ENCODE results near the gene UBE2N.
"Not testable (repeated sequence)": the region's sequence is repeated elsewhere in the genome, so short reads cannot be mapped to it uniquely, and the experiment has no call there.

The UBE2N gene

DNA sequence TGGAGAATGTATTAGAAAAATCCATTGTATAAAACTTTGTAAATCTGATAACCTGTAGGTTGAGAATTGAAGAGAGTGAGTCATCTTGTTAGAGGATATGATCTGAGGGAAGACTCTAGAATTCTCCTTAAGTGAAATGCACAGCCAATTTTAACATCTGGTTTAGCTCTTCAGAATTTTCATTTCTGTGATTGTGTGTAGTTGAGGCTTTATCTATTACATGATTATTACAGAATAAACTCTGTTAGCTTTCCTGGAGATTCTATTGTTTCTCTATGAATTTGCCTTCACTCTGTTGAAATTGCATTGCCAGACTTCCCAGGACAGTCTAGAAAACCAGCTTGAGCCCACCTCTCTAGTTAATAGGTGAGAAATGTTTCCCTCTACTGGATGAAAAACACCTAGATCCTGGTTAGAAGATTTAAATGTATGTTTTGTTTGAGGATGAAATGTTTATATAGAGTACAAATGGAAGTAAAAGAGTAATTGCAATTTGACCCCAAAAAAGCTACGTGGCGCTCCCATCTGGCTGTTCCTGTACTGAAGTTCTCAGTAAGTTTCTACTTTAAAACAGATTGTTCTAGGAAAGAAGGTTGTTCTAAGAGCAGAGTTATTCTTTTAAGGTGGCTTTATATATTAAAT lies 61.1 kb downstream of the UBE2N start:
- TF ChIP-seq, protein P1, sequence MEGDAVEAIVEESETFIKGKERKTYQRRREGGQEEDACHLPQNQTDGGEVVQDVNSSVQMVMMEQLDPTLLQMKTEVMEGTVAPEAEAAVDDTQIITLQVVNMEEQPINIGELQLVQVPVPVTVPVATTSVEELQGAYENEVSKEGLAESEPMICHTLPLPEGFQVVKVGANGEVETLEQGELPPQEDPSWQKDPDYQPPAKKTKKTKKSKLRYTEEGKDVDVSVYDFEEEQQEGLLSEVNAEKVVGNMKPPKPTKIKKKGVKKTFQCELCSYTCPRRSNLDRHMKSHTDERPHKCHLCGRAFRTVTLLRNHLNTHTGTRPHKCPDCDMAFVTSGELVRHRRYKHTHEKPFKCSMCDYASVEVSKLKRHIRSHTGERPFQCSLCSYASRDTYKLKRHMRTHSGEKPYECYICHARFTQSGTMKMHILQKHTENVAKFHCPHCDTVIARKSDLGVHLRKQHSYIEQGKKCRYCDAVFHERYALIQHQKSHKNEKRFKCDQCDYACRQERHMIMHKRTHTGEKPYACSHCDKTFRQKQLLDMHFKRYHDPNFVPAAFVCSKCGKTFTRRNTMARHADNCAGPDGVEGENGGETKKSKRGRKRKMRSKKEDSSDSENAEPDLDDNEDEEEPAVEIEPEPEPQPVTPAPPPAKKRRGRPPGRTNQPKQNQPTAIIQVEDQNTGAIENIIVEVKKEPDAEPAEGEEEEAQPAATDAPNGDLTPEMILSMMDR (IDR thresholded peaks at IDR 0.05; ENCODE audit: unreplicated experiment in 3 of 3), result peak; percentile 29 to 50 (median 40)
- Mint-ChIP-seq H3K27me3 (ENCODE audit: low read depth) (no peaks in the 10 kb centered on the region), H3K27ac (peak overlapping the region; percentile 44 to 98 (median 96)), H3K4me3 (peak overlapping the region; percentile 98 to 100 (median 100)), H3K9me3 (no peaks in the 10 kb centered on the region), H3K36me3 (ENCODE audit: low read depth) (peaks cover 14% of the 10 kb centered on the region), H3K4me1 (peaks cover 44% of the 10 kb centered on the region)

DNA sequence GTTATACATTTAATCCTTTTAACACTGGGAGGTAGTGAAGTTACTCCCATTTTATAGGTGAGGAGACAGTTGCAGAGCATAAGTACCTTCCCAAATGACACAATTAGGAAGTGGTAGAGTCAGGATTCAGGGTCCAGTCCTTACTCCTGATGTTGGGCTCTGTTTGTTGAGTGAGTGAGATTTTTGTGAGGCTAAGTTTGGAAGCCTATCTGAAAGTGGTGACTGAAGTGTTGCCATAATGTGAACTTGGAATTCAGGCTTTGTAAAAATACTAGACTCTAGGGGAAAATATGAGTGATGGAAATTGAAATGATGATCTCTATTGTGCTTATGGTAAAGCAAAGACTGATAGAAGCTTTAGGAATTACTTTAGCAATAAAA lies 61.8 kb downstream of the UBE2N start:
- TF ChIP-seq, protein P1 (IDR thresholded peaks at IDR 0.05; ENCODE audit: unreplicated experiment in 3 of 3), result no peak
- H3K27ac Mint-ChIP-seq, result peak overlapping the region; percentile 96 to 99 (median 98)
- peaks cover 8% of the 10 kb centered on the region for H3K36me3 Mint-ChIP-seq (ENCODE audit: low read depth)
- H3K9me3 Mint-ChIP-seq, result no peaks in the 10 kb centered on the region
- no peaks in the 10 kb centered on the region for H3K27me3 Mint-ChIP-seq (ENCODE audit: low read depth)
- peak overlapping the region; percentile 98 to 100 (median 100) for H3K4me3 Mint-ChIP-seq
- H3K4me1 Mint-ChIP-seq, result peaks cover 44% of the 10 kb centered on the region

DNA sequence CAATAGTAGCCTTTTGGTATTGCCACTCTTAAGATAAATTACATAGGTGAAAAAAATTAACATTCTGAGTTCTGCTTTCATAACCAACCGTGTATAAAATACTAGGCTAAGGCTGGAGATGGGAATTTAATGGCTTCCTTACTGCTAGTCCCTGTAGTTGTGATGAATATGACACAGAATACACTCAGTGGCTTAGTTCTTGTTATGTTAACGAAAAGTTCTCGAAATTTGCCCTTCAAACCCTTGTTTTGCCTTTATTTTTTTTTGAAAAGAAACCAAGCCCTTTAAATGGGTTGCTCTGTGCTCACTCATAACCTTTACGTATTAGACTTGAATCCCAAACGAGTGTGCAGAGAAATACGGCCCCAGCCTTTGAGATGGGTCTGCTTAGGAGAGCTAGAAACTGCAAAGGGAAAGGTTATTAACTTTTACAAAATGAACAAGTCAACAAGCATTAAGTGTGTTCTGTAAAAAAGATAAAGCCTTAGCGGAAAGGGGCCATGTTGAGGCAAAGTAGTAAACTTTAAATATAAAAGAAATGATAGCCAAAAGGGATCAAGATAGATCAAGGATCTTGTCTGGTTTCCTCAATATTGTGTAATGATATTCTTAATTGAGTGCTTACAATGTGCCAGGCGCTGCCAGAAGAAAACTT lies 62.3 kb downstream of the UBE2N start:
- TF ChIP-seq, protein P1 (IDR thresholded peaks at IDR 0.05; ENCODE audit: unreplicated experiment in 3 of 3), result no peak
- H3K4me1 Mint-ChIP-seq, result peaks cover 44% of the 10 kb centered on the region
- no peaks in the 10 kb centered on the region for H3K9me3 Mint-ChIP-seq
- H3K27ac Mint-ChIP-seq, result peak overlapping the region; percentile 96 to 99 (median 98)
- no peaks in the 10 kb centered on the region for H3K27me3 Mint-ChIP-seq (ENCODE audit: low read depth)
- peak overlapping the region; percentile 98 to 100 (median 100) for H3K4me3 Mint-ChIP-seq
- H3K36me3 Mint-ChIP-seq (ENCODE audit: low read depth), result peaks cover 6% of the 10 kb centered on the region

DNA sequence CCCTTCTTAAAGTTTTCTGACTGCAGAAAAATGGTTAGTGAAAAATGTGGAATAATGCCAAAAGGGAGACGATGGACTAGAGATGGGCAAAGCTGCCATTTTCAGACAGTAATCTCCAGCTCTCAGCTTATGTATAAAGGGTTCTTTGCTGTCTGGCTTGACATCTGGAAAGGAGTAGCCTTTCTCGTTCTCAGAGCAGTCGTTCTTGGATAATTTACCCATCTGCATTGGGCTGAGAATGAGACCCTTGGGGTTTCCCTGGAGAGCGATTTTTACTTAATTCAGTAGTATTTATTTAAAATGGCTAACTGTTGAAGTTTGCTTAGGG lies 62.8 kb downstream of the UBE2N start:
- peak overlapping the region; percentile 98 to 100 (median 100) for H3K4me3 Mint-ChIP-seq
- H3K27ac Mint-ChIP-seq, result peak overlapping the region; percentile 96 to 99 (median 98)
- TF ChIP-seq, protein P1 (IDR thresholded peaks at IDR 0.05; ENCODE audit: unreplicated experiment in 3 of 3), result no peak
- peaks cover 49% of the 10 kb centered on the region for H3K4me1 Mint-ChIP-seq
- H3K9me3 Mint-ChIP-seq, result no peaks in the 10 kb centered on the region
- no peaks in the 10 kb centered on the region for H3K27me3 Mint-ChIP-seq (ENCODE audit: low read depth)
- H3K36me3 Mint-ChIP-seq (ENCODE audit: low read depth), result peaks cover 6% of the 10 kb centered on the region

DNA sequence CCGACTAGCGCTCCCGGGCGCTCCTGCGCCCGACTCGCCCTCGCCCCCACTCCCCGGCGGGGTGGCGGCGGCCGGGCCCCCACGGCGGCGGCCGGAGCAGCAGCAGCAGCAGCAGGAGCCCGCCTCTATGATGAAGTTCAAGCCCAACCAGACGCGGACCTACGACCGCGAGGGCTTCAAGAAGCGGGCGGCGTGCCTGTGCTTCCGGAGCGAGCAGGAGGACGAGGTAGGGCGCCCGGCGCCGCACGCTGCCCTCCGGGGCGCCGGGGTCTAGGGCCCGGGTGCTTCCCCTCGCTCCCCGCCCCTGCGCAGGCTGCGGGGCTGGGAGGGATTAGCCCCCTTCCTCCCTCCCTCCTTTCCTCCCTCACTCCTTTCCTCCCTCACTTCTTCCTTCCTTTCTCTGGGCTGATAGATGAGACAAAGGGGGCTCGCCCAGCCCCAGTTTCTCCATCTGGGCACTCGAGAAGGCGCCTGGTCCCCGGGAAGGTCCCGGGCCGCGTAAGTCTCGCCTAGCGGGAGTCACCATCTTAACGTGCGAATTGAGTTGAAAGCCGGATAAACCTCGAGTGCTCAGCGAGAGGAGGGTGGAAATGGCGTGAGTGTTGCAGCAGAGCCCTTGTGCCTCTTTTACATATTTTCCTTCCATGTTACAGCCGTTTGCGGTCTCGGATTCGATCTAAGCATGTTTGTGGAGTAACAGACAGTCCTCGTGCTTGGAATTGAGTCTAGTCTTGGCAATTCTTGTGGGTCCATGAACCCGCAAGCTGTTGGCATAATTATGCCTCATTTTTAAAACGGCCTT lies 63.4 kb downstream of the UBE2N start:
- H3K27me3 Mint-ChIP-seq (ENCODE audit: low read depth); H3K9me3 Mint-ChIP-seq; H3K36me3 Mint-ChIP-seq (ENCODE audit: low read depth): not testable (repeated sequence)
- peak overlapping the region; percentile 96 to 99 (median 98) for H3K27ac Mint-ChIP-seq
- peak overlapping the region; percentile 98 to 100 (median 100) for H3K4me3 Mint-ChIP-seq
- H3K4me1 Mint-ChIP-seq, result peaks cover 53% of the 10 kb centered on the region
